ENCODE measurements around the gene RHBDL2.
"Not testable (repeated sequence)": the region's sequence is repeated elsewhere in the genome, so short reads cannot be mapped to it uniquely, and the experiment has no call there.

The RHBDL2 gene

GRCh38 chr1:38929476-38929875 lies 12.2 kb downstream of the RHBDL2 start:
- no peak for DNase-seq

- no peak for DNase-seq
Measured at GRCh38 chr1:38929054-38929453, 12.6 kb downstream of the RHBDL2 start.

DNA sequence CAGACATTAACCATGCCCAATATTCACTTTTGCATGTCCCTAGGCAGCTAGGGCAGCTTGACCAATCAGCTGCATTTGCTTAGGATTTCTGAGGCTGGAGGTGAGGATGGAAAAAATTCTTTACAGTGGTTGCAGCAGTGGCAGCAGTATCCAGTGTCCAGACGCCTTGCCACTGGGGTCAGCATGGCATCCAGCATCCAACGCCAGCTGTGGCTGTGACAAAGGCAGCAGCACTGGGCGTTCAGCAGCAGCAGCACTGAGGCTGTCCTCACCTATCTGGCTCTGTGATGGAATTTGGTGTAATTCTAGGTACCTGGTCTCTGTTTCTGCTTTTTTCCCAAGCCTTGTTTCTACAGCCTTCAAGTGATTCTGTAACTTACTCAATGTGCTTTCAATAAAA lies 15.5 kb downstream of the RHBDL2 start:
- no peak for DNase-seq

GRCh38 chr1:38925391-38925790 lies 16.2 kb downstream of the RHBDL2 start:
- no peak for DNase-seq

DNA sequence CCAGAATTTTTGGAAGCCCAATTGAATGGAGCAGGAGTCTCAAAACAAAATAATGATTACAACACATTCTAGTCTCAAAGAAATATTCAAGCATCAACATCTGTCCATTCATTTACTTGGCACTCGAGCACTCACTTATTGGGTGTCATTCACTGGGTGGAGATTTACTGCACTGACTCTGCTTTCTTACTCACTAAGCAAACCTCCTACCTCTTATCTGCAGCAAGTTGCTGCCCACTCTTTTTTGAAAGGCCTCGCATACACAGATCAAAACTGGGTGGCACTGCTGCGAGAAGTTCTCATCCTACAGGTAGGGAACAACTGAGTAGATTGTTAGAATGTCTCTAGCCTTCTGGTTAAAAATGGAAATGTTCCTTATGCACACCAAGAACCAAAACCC lies 18.0 kb downstream of the RHBDL2 start:
- no peak for DNase-seq

DNA sequence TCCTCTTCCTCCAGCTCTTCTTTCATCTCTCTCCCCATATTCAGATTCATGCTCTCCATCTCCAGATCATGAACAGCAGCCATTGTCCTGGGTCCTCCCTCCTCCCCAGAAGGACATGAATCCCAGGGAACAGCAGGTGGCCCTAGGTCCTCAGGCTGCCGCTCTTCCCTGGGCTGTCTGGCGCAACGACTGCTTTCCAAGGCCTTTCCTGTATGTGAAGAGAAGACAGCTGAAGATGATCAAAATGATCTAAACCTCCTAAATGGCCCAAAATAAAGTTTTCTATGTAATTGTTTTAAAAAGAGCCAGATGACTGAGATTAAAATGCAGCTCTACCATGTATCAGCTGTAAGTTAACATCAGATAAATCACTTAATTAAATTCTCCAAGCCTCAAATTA lies 22.5 kb downstream of the RHBDL2 start:
- no peak for DNase-seq

GRCh38 chr1:38918568-38918967 lies 23.1 kb downstream of the RHBDL2 start:
- no peak for DNase-seq

- no peak for DNase-seq
Measured at GRCh38 chr1:38917772-38918171, 23.9 kb downstream of the RHBDL2 start.

GRCh38 chr1:38917337-38917736 lies 24.3 kb downstream of the RHBDL2 start:
- DNase-seq = no peak

DNA sequence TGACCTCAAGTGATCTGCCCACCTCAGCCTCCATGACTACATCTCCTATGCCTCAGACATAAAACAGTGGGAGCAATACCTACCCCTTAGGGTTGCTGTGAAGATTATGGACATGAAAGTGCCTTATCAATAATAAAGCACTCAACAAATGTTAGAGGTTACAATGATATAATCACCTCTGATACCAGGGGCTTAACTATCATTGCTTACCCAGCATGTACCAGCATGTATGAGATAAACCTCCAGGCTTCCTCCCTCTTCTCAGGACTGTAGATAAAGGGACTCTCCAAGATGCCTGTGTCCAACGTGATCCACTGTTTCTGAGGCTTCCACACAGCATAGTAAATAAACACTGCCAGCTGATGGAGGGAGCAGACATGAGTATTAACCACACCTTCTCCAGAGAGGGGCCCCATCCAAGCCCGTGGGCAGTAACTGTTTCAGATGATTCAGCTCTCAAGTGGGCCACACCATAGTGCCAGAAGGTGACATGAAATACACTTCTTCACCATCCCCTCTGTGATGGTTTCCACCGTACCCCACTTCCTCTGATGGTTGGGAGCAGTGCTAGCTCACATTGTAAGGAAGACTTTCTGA lies 26.2 kb downstream of the RHBDL2 start:
- DNase-seq = no peak

DNA sequence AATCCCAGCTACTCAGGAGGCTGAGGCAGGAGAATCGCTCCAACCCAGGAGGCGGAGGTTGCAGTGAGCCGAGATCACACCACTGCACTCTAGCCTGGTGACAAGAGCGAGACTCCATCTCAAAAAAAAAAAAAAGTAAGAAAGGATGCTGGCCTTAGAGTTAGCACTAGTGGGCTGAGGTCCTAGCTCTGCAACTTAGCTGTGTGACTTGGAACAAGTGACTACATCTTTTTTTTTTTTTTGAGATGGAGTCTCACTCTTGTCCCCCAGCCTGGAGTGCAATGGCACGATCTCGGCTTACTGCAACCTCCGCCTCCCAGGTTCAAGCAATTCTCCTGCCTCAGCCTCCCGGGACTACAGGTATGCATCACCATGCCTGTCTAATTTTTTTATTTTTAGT lies 26.7 kb downstream of the RHBDL2 start:
- DNase-seq = not testable (repeated sequence)

GRCh38 chr1:38908821-38909220 lies 32.8 kb downstream of the RHBDL2 start:
- no peak for DNase-seq

- no peak for DNase-seq
Measured at GRCh38 chr1:38905985-38906384, 35.6 kb downstream of the RHBDL2 start.

- DNase-seq = no peak
Measured at GRCh38 chr1:38899560-38899959, 42.1 kb downstream of the RHBDL2 start.

DNA sequence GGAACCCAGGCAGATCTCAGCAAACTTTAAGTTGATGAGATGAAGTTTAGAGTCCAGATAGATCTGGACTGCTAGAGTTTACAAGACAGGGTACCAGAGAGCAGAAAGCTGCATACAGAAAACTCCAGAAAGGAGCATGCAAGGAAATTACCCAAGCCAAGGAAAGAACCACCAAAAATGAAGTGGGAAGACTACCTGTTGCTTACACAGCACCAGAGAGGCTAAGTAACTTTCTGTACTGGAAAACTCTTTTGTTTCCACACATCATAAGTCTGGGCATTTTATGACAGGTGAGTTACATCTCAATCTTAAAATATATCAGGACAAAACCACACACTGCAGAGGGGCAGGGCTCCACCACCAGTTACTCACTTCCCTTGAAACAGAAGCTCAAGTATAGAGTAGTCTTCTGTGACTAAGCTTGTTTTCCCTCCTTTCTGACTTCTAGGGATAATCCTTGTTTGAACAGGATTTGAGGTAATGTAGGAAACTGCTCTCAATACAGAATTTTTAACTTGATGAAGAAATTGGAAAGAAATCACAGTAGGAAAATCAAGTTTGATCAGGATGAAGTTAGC lies 42.9 kb downstream of the RHBDL2 start:
- no peak for DNase-seq

- no peak for DNase-seq
Measured at GRCh38 chr1:38896169-38896568, 45.5 kb downstream of the RHBDL2 start.

DNA sequence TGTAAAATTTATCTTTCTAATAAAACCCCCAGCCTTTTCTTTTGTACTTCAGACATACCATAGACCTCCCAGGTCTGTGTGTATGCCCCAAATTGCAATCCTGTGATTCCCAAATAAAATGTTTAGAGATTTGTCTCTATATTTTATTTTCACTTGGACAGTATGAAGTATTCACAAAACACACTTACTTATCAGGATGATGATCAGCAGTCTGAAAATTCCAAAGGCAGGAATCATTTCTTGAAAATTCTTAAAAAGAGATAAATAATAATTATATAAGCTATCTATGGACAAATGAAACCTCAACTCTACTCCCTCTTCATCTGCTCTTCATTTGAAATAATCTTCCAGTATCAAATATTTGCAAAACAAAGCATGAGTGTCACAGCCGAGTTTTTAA lies 48.7 kb downstream of the RHBDL2 start:
- DNase-seq = no peak

DNA sequence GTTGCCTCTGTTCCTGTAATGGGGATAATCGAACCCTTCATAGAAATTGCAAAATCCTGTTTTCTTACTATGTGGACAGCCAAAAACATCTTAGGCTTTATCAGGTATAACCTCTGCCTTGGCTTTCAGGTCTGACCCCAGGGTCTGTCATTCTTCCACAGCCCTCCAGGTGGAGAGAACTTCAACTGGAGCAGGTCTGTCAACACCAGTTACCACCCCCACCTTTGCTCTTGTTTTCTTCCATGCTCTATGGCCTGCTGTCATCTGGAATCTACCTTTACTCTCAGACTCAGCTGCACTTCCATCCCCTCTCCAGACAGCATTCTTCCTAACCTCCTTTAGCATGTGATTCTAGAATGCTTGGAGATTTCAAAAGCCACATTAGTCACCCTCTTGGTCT lies 49.9 kb downstream of the RHBDL2 start:
- peak; percentile 8 for DNase-seq

- DNase-seq = no peak
Measured at GRCh38 chr1:38889589-38889988, 52.0 kb downstream of the RHBDL2 start.

DNA sequence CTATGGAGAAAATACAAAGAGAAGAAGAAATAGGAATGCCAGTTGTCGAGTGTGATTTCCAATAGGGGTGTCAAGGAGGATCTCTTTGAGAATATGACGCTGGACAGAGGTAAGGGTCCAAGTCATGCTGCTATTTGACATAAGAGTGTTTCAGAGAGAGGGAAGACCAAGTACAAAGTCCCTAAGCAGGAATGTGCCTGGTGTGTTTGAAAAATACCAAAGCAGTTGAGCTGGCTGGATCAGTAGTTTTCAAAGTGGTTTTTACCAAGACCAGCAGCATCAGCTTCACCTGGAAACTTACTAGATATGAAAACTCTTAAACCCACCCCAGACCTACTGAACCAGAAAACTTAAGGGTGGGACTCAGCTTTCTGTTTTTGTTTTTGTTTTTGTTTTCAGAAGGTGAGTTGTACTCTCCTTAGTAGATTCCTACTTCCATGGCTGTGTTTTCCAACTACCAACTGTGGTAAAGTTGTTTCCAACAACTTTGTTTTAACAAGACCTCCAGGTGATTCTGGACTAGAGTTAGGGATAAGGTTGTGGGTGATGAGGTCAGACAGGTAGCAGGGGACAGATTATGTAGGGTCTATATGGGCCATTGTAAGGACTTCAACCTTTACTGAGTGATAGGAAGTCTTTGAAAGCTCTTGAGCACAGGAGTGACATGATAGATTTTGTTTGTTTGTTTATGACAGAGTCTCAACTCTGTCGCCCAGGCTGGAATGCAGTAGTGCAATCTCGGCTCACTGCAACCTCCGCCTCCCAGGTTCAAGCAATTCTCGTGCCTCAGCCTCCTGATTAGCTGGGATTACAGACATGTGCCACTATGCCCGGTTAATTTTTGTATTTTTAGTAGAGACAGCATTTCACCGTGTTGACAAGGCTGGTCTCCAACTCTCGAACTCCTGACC lies 53.0 kb downstream of the RHBDL2 start:
- no peak for DNase-seq

DNA sequence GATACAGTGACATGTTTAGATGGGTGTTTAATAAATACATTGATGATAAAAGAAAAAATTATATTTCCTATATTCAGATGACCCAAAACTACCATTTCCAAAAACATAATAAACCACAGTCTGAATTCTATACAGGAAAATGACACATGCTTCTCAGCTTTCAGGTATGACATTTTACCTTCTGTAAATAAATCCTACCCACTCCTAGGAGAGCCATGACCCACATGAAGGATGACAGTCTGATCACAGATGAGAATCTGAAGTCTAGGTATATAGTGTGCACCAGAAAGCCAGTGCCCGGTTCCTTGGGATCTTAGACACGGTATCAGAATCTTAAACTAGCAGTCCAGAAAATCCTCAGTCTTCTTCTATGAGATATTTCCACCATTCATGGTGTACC lies 56.5 kb downstream of the RHBDL2 start:
- DNase-seq = no peak

- DNase-seq = no peak
Measured at GRCh38 chr1:38881487-38881886, 60.1 kb downstream of the RHBDL2 start, which contains the start of gene GJA9. TSS of gene GJA9 (minus strand) at chr1:38881587. CDS start at chr1:38876098, 5,489 bp downstream.

DNA sequence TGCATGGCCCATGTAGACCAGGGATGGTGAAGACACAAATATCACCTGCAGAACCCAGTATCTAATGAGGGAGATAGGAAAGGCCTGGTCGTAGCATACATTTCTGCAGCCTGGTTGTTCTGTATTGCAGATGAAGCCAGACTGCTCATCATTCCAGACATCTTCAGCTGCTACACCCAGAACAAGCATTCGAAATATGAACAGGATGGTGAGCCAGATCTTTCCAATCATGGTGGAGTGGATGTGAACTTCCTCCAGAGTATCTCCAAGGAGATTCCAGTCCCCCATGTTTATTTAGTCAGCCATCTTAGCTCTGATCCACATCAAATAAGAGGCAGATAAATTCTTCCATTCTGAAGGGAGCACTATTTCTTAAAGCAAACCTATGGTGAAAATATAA lies 65.8 kb downstream of the RHBDL2 start:
- DNase-seq = no peak
